Measurements from ENCODE around the gene KRTAP9-7.
"Not testable (repeated sequence)": the region's sequence is repeated elsewhere in the genome, so short reads cannot be mapped to it uniquely, and the experiment has no call there.

KRTAP9-7 gene

DNA sequence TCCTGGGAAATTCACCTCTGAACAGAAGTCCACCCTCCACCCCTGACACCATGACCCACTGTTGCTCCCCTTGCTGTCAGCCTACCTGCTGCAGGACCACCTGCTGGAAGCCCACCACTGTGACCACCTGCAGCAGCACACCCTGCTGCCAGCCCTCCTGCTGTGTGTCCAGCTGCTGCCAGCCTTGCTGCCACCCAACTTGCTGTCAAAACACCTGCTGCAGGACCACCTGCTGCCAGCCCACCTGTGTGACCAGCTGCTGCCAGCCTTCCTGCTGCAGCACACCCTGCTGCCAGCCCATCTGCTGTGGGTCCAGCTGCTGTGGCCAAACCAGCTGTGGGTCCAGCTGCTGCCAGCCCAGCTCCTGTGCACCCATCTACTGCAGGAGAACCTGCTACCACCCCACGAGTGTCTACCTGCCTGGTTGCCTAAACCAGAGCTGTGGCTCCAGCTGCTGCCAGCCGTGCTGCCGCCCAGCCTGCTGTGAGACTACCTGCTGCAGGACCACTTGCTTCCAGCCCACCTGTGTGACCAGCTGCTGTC, at the start of gene KRTAP9-7:
TSS of gene KRTAP9-7 (plus strand) at position 51 of the 543 bp plus-strand sequence. CDS start at position 51, 0 bp downstream.
- DNase-seq (ENCODE audit: low spot score) = not testable (repeated sequence)

DNA sequence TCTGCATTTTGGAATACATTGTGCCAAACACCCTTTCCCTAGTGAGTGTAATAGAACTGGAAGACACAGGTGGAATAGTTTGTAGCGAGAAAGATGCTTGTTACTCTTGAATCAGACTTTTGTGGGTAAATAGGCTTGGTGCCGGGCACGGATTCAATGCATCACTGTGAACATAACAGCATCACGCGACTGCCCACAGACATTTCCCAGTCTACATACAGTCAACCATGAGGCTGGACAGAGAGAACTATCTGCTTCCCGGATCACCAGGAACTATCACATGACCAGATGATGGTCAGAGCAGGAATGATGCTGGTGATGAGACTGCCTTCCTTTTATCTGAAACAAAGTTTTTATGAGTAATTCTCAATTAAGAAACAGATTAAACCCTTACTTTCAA, 49.4 kb upstream of the KRTAP9-7 start:
- DNase-seq (ENCODE audit: low spot score) = no peak

DNA sequence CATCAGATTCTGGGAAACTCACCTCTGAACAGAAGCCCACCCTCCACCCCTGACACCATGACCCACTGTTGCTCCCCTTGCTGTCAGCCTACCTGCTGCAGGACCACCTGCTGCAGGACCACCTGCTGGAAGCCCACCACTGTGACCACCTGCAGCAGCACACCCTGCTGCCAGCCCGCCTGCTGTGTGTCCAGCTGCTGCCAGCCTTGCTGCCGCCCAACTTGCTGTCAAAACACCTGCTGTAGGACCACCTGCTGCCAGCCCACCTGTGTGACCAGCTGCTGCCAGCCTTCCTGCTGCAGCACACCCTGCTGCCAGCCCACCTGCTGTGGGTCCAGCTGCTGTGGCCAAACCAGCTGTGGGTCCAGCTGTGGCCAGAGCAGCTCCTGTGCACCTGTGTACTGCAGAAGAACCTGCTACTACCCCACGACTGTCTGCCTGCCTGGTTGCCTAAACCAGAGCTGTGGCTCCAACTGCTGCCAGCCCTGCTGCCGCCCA, 48.9 kb upstream of the KRTAP9-7 start, which contains the start of gene KRTAP9-2:
TSS of gene KRTAP9-2 (plus strand) at position 51 of the 498 bp plus-strand sequence. CDS start at position 58, 7 bp downstream.
- DNase-seq (ENCODE audit: low spot score) = not testable (repeated sequence)

- DNase-seq (ENCODE audit: low spot score) = no peak
Observed at GRCh38 chr17:41230094-41230493, 45.4 kb upstream of the KRTAP9-7 start.

DNA sequence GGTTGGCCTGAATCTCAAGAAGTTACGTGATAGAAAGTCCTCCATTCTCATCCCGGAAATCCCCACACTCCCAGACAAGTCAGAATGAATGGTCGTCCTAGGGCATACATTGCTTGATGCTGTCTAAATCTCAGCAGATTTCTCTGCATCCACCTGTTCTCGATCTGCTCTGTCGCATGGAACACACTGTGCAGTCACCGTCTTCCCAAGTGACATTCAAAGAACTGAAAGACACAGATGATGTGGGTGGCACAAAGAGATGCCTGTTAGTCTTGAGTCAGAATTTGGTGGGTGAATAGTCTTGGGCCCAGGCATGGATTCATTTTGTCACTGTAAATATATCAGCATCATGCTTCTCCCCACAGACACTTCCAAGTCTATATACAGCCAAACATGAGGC, 43.8 kb upstream of the KRTAP9-7 start:
- no peak for DNase-seq (ENCODE audit: low spot score)

GRCh38 chr17:41232399-41233105, 42.9 kb upstream of the KRTAP9-7 start, which contains the start of gene KRTAP9-3:
TSS of gene KRTAP9-3 (plus strand) at chr17:41232449. CDS start at chr17:41232502, 53 bp downstream.
- DNase-seq (ENCODE audit: low spot score) = not testable (repeated sequence)

- DNase-seq (ENCODE audit: low spot score) = not testable (repeated sequence)
Observed at GRCh38 chr17:41237116-41237515, 38.4 kb upstream of the KRTAP9-7 start.

DNA sequence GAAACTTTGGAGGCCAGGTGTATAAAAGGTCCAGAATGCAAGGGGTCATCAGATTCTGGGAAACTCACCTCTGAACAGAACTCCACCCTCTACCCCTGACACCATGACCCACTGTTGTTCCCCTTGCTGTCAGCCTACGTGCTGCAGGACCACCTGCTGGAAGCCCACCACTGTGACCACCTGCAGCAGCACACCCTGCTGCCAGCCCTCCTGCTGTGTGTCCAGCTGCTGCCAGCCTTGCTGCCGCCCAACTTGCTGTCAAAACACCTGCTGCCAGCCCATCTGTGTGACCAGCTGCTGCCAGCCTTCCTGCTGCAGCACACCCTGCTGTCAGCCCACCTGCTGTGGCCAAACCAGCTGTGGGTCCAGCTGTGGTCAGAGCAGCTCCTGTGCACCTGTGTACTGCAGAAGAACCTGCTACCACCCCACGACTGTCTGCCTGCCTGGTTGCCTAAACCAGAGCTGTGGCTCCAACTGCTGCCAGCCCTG, 37.5 kb upstream of the KRTAP9-7 start, which contains the start of gene KRTAP9-8:
TSS of gene KRTAP9-8 (plus strand) at position 51 of the 489 bp plus-strand sequence. CDS start at position 104, 53 bp downstream.
- DNase-seq (ENCODE audit: low spot score) = not testable (repeated sequence)

- not testable (repeated sequence) for DNase-seq (ENCODE audit: low spot score)
Observed at GRCh38 chr17:41246995-41247787, 28.3 kb upstream of the KRTAP9-7 start.

- DNase-seq (ENCODE audit: low spot score) = not testable (repeated sequence)
Observed at GRCh38 chr17:41249637-41250240, 25.8 kb upstream of the KRTAP9-7 start, which contains the start of gene KRTAP9-4. TSS of gene KRTAP9-4 (plus strand) at chr17:41249687. CDS start at chr17:41249721, 34 bp downstream.

DNA sequence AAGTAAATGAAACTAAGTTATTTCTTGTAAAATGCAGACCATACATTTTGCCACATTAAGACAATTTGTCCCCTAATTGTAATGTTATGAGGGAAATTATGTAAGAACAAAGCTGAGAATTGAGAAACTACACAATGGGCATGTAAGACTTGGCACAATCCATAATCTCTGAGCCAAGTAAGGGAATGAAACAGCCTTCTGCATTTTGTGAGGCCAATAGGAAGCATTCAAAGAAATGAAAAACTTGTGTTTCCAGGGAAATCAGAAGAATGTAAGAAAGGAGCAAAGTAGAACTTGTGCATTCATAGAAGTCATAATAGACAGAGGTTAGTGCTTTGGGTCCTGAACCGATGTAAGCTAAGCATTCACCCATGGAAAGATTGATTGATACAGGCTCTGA, 24.2 kb upstream of the KRTAP9-7 start:
- no peak for DNase-seq (ENCODE audit: low spot score)

DNA sequence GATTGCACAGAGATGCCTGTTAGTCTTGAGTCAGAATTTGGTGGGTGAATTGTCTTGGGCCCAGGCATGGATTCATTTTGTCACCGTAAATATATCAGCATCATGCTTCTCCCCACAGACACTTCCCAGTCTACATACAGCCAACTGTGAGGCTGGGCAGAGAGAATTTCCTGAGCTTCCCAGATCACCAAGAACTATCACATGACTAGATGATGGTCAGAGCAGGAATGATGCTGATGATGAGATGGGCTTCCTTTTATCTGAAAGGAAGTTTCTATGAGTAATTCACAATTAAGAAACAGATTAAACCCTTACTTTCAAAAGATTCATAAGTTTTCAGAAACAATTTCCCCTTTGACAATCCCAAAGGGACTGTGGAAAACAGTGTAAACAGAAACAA, 20.6 kb upstream of the KRTAP9-7 start:
- no peak for DNase-seq (ENCODE audit: low spot score)

DNA sequence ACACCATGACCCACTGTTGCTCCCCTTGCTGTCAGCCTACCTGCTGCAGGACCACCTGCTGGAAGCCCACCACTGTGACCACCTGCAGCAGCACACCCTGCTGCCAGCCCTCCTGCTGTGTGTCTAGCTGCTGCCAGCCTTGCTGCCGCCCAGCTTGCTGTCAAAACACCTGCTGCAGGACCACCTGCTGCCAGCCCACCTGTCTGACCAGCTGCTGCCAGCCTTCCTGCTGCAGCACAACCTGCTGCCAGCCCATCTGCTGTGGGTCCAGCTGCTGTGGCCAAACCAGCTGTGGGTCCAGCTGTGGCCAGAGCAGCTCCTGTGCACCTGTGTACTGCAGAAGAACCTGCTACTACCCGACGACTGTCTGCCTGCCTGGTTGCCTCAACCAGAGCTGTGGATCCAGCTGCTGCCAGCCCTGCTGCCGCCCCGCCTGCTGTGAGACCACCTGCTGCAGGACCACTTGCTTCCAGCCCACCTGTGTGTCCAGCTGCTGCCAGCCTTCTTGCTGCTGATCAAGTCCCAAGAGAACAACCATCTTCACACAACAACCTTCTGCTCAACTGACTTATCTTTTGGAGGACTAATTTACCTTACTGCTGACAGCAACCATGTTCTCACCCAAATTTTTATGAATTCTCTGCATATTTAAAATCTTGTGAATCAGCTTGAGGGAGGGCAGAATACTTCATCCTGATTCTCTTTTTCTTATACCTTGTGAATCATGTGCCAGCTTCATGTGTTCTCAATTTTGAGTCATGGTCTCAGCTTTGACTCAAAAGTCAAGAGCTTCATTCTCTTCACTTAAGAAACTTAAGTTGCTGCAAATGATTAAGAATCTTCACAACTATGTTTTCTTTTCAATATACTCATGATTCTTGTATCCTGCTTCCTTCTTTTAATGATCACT, 19.9 kb upstream of the KRTAP9-7 start, which contains the start of gene KRTAP9-9:
TSS of gene KRTAP9-9 (plus strand) at position 4 of the 910 bp plus-strand sequence.
- DNase-seq (ENCODE audit: low spot score) = not testable (repeated sequence)

- DNase-seq (ENCODE audit: low spot score) = no peak
Observed at GRCh38 chr17:41256291-41256685, 19.2 kb upstream of the KRTAP9-7 start.

GRCh38 chr17:41258406-41258805, 17.1 kb upstream of the KRTAP9-7 start:
- DNase-seq (ENCODE audit: low spot score) = no peak

GRCh38 chr17:41263212-41263611, 12.3 kb upstream of the KRTAP9-7 start:
- DNase-seq (ENCODE audit: low spot score) = no peak

DNA sequence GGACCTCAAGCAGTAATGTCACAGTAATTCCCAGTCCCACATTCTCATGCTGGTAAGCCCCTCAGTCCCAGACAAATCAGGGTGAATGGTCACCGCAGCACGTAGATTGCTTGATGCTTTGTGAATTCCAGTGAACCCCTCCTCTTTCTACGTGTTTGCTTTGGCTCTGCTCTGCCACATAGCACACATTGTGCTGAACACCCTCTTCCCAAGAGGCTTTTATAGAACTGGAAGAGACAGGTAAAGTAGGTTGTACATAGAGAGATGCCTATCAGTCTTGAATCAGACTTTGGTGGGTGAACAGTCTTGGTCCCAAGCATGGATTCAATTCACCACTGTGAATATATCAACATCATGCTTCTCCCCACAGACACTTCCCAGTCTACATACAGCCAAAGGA, 10.9 kb upstream of the KRTAP9-7 start:
- no peak for DNase-seq (ENCODE audit: low spot score)

DNA sequence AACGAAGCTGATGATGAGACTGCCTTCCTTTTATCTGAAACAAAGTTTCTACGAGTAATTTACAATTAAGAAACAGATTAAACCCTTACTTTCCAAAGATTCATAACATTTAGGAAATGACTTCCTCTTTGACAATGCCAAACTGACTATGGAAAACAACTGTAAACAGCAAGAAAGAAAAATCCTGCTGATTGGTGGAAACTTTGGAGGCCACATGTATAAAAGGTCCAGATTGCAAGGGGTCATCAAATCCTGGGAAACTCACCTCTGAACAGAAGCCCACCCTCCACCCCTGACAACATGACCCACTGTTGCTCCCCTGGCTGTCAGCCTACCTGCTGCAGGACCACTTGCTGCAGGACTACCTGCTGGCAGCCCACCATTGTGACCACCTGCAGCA, 10.4 kb upstream of the KRTAP9-7 start, which contains the start of gene KRTAP9-6:
TSS of gene KRTAP9-6 (plus strand) at position 301 of the 400 bp plus-strand sequence. CDS start at position 301, 0 bp downstream.
- DNase-seq (ENCODE audit: low spot score) = no peak

DNA sequence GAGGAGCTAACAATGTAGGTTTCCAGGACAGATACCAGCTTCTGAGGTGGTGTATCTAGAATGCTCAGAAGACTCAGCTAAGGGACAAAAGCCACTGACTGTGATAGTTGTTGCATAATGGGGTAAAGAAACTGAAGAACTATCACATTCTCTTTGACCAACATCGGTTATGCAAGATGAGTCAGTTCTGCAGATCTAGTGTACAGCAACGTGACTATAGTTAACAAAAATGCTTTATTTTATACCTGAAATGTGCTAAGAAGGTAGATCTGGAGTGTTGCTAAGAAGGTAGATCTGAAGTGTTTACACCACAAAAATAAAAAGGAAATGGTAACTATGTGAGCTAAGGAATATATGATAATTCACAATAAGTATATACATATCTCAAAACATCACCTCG, 7.8 kb upstream of the KRTAP9-7 start:
- no peak for DNase-seq (ENCODE audit: low spot score)

DNA sequence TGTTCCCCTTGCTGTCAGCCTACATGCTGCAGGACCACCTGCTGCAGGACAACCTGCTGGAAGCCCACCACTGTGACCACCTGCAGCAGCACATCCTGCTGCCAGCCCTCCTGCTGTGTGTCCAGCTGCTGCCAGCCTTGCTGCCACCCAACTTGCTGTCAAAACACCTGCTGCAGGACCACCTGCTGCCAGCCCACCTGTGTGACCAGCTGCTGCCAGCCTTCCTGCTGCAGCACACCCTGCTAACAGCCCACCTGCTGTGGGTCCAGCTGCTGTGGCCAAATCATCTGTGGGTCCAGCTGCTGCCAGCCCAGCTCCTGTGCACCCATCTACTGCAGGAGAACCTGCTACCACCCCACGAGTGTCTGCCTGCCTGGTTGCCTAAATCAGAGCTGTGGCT, 4.2 kb upstream of the KRTAP9-7 start:
- not testable (repeated sequence) for DNase-seq (ENCODE audit: low spot score)
